Measurements from ENCODE around the gene CHSY1. TPM values are rescaled to one million over a fixed set of nuclear protein-coding genes. Genes with fewer than 3 reads are reported as not detected.

CHSY1 gene
- total RNA-seq, 1 donor from 2014 or later = 28.0 TPM

DNA sequence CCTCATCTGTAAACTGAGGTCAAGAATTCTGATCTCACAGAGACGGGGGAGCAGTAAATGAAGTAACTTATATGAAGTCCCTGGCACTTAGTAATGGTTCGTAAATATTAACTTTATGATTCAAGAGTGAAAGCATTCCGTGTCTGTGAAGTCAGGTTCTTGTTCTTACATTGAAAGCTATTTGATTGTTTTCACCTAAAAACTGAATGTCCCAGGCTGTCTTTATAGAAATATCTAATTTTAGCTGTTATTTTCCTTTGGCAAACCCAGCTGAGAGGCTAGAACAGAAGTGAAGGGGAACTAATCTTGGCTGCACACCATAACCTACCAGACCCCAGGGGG is 84.5 kb downstream of the CHSY1 start:
- no peak for DNase-seq (ENCODE audit: extremely low spot score in 2 of 2)
- H3K27me3 ChIP-seq = no peaks in the 10 kb centered on the region
- intact Hi-C loops (cut with DNase I) = loop anchor here (5.0 kb wide), 1 partner anchor 45 kb away; no protein-coding TSS in a partner anchor
- TF ChIP-seq, protein P1, sequence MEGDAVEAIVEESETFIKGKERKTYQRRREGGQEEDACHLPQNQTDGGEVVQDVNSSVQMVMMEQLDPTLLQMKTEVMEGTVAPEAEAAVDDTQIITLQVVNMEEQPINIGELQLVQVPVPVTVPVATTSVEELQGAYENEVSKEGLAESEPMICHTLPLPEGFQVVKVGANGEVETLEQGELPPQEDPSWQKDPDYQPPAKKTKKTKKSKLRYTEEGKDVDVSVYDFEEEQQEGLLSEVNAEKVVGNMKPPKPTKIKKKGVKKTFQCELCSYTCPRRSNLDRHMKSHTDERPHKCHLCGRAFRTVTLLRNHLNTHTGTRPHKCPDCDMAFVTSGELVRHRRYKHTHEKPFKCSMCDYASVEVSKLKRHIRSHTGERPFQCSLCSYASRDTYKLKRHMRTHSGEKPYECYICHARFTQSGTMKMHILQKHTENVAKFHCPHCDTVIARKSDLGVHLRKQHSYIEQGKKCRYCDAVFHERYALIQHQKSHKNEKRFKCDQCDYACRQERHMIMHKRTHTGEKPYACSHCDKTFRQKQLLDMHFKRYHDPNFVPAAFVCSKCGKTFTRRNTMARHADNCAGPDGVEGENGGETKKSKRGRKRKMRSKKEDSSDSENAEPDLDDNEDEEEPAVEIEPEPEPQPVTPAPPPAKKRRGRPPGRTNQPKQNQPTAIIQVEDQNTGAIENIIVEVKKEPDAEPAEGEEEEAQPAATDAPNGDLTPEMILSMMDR (IDR thresholded peaks at IDR 0.05) = no peak
- TF ChIP-seq POLR2AphosphoS5 (IDR thresholded peaks at IDR 0.05; ENCODE audit: insufficient read depth in 1 of 2, low read depth in 1 of 2) = no peak
- TF ChIP-seq POLR2A (IDR thresholded peaks at IDR 0.05) = no peak
- peaks cover 10% of the 10 kb centered on the region for H3K9me3 ChIP-seq
- H3K36me3 ChIP-seq = peaks cover 0 to 6% of the 10 kb centered on the region in 2 donors
- H3K4me3 ChIP-seq = peak overlapping the region; percentile 8 to 36
- H3K27ac ChIP-seq = peak overlapping the region; percentile 82
- H3K4me1 ChIP-seq = peaks cover 65% of the 10 kb centered on the region

DNA sequence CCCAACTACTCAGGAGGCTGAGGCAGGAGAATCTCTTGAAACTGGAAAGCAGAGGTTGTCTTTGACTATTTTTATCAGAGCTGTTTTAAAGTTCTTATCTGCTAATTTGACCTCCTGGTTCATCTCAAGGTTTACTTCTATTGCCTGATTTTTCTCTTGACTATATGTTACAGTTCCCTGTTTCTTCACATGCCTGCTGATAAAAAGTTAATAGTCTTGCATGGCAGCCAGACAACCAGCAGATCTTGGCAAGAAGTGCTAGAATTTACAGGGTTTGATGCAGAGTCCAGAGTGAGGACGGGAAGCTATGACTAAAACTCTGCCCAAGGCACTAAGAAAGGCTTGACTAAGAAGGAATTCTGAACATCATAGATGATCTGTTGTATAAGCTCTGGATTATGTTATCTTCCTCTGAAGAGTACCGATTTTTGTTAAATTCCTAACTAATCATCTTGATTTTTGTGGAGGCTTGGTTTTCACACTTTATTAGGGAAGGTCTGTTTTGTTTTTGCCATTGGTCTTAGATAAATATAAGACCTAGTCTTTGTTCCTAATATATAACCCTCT is 85.9 kb downstream of the CHSY1 start:
- no peak overlapping the region for H3K4me3 ChIP-seq
- peaks cover 0 to 6% of the 10 kb centered on the region in 2 donors for H3K36me3 ChIP-seq
- no peaks in the 10 kb centered on the region for H3K27me3 ChIP-seq
- no peak for TF ChIP-seq POLR2A (IDR thresholded peaks at IDR 0.05)
- TF ChIP-seq POLR2AphosphoS5 (IDR thresholded peaks at IDR 0.05; ENCODE audit: insufficient read depth in 1 of 2, low read depth in 1 of 2) = no peak
- TF ChIP-seq, protein P1 (IDR thresholded peaks at IDR 0.05) = no peak
- intact Hi-C loops (cut with DNase I) = loop anchor here (5.0 kb wide), 1 partner anchor 44 kb away; no protein-coding TSS in a partner anchor
- H3K9me3 ChIP-seq = peaks cover 10% of the 10 kb centered on the region
- peaks cover 57% of the 10 kb centered on the region for H3K4me1 ChIP-seq
- peak overlapping the region; percentile 82 for H3K27ac ChIP-seq
- no peak for DNase-seq (ENCODE audit: extremely low spot score in 2 of 2)

DNA sequence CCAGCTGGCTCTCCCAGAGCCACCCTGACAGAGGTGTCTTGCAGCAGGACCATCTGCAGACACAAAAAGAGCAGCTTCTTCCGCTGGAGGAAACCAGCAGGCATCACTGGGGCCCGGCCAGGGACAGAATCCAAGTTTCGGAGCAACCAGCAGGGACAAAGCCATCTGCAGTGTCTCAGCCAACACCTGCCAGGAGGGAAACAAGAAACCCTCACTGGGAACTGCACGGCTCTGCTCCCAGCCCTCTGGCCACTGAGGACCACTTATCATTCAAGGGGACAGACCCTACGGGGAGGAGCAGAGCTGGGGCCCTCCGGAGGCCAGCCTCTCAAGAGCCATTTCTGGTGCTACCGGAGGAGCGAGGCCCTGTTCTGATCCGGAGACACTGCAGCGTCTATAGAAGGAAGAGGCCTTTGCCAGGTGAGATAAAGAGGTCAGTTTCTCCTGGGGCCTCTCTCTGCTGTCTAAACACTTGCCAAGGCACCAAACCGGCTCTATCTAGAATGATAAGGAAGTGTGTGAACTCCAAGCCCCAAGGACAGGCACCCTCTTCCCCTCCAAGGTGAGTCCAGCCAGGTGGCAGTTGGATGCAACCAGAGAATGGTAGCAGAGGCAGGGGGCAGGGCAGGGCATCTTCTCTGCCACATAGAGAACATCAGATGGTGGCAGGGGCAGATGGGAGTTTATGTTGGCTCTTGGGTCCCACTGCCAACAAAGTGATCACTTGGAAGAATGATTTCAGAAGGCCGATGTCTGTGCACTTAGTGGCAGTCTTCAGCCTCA is 89.0 kb downstream of the CHSY1 start:
- H3K9me3 ChIP-seq = peaks cover 10% of the 10 kb centered on the region
- H3K27ac ChIP-seq = no peak overlapping the region
- intact Hi-C loops (cut with DNase I) = no loop called here
- TF ChIP-seq, protein P1 (IDR thresholded peaks at IDR 0.05) = no peak
- TF ChIP-seq POLR2AphosphoS5 (IDR thresholded peaks at IDR 0.05; ENCODE audit: insufficient read depth in 1 of 2, low read depth in 1 of 2) (no peak), POLR2A (IDR thresholded peaks at IDR 0.05) (no peak)
- H3K4me1 ChIP-seq = peaks cover 26% of the 10 kb centered on the region
- H3K27me3 ChIP-seq = no peaks in the 10 kb centered on the region
- DNase-seq (ENCODE audit: extremely low spot score in 2 of 2) = no peak
- peaks cover 0 to 6% of the 10 kb centered on the region in 2 donors for H3K36me3 ChIP-seq
- no peak overlapping the region for H3K4me3 ChIP-seq

DNA sequence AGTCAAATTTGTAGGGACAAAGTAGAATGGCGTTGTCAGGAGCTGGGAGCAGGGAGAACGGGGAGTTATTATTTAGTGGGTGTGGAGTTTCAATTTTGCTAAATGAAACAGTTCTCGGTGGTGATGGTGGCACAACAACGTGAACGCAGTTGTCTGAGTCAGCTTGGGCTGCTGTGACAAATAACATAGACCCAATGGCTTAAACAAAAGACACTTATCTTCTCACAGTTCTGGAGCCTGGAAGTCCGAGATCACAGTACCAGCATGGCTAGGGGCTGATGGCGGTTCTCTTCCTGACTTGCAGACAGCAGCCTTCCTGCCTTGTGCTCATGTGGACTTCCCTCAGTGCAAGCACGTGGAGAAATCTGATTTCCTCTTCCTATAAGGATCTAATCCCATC is 90.2 kb downstream of the CHSY1 start:
- Histone ChIP-seq H3K27me3 (no peaks in the 10 kb centered on the region), H3K9me3 (peaks cover 10% of the 10 kb centered on the region), H3K4me3 (no peak overlapping the region), H3K36me3 (peaks cover 0 to 6% of the 10 kb centered on the region in 2 donors), H3K4me1 (peaks cover 13% of the 10 kb centered on the region), H3K27ac (no peak overlapping the region)
- DNase-seq (ENCODE audit: extremely low spot score in 2 of 2) = no peak
- no peak for TF ChIP-seq POLR2AphosphoS5 (IDR thresholded peaks at IDR 0.05; ENCODE audit: insufficient read depth in 1 of 2, low read depth in 1 of 2)
- TF ChIP-seq, protein P1 (IDR thresholded peaks at IDR 0.05) = no peak
- TF ChIP-seq POLR2A (IDR thresholded peaks at IDR 0.05) = no peak
- intact Hi-C loops (cut with DNase I) = no loop called here
